Measurements from ENCODE around the gene L1CAM.

L1CAM gene

GRCh38 chrX:153911798-153912197, 25.8 kb upstream of the L1CAM start:
- H3K9me3 Mint-ChIP-seq = no peaks in the 10 kb centered on the region
- peaks cover 15% of the 10 kb centered on the region for H3K36me3 Mint-ChIP-seq (ENCODE audit: low read depth)
- H3K27ac Mint-ChIP-seq = peak overlapping the region; percentile 55
- H3K4me1 Mint-ChIP-seq (ENCODE audit: low read depth) = peaks cover 6% of the 10 kb centered on the region
- H3K27me3 Mint-ChIP-seq (ENCODE audit: low read depth) = no peaks in the 10 kb centered on the region
- H3K4me3 Mint-ChIP-seq = no peak overlapping the region

- Mint-ChIP-seq H3K9me3 (no peaks in the 10 kb centered on the region), H3K4me3 (no peak overlapping the region), H3K36me3 (ENCODE audit: low read depth) (peaks cover 9% of the 10 kb centered on the region), H3K27ac (no peak overlapping the region), H3K4me1 (ENCODE audit: low read depth) (peaks cover 6% of the 10 kb centered on the region), H3K27me3 (ENCODE audit: low read depth) (no peaks in the 10 kb centered on the region)
Observed at GRCh38 chrX:153910446-153910845, 24.5 kb upstream of the L1CAM start.

DNA sequence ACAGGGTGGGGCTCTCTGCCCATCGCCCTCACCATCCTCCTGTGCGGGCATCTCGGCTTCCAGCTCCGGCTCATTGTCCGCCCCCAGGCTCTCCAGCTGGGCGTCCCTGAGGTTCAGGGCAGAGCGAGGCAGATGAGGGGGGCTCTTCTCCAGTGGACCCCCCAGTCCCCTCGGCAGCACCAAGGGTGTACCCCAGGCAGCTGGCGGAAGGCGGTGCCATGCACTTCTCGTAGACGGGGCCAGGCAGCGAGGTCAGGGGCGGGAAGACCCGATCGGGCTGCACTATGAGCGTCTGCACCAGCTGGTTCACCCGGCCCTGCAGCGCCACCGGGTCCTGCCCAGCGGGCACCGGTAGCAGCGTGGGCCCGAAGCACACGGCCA, 24.0 kb upstream of the L1CAM start:
- Mint-ChIP-seq H3K36me3 (ENCODE audit: low read depth) (peaks cover 9% of the 10 kb centered on the region), H3K27ac (no peak overlapping the region), H3K9me3 (no peaks in the 10 kb centered on the region), H3K4me3 (no peak overlapping the region), H3K27me3 (ENCODE audit: low read depth) (no peaks in the 10 kb centered on the region), H3K4me1 (ENCODE audit: low read depth) (peaks cover 6% of the 10 kb centered on the region)

DNA sequence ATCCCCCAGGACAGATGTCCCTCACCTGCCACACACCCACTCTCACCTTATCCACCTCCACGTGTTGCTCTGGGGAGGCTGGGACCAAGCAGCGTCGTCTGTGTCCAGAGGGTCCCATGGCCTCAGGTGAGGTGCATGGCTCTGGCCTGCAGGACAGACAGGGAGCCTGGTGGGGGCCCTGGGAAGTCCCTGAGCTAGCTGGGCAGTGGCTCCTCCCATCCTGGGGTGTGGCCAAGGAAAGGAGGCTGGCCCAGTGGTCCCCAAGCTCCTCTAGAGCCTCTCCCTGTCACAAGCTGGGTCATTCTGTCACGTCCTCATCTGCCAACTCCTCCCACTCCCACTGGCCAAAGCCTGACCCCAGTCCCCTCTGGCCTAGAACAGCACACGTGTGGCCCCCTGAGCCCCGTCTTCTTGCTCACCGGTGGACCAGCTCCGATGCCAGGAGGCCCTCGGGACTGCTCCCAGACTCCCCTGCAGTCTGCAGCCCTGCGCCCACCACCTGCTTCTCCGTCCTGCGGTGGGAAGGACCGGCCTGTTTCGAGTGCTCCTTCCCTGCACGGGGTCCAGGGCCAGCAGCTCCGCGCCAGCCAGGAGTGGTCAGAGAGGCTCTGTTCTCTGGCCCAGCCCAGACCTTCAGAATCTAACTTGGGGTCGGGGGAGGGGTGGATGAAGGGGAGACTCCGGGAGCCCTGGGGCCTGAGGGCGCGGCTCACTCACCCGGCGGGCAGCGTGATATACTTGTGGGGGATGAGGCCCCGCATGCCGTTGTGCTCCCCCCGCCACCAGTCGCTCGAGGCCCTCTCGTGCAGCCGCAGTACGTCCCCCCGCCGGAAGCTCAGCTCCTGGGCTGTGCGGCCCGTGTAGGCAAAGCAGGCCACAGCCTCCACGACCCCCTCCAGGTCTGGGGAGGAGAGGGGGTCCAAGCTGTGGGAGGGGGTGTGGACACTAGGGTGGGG, 23.3 kb upstream of the L1CAM start:
- H3K4me1 Mint-ChIP-seq (ENCODE audit: low read depth) = peaks cover 8% of the 10 kb centered on the region
- no peak overlapping the region for H3K27ac Mint-ChIP-seq
- H3K9me3 Mint-ChIP-seq = no peaks in the 10 kb centered on the region
- H3K36me3 Mint-ChIP-seq (ENCODE audit: low read depth) = peaks cover 9% of the 10 kb centered on the region
- no peak overlapping the region for H3K4me3 Mint-ChIP-seq
- no peaks in the 10 kb centered on the region for H3K27me3 Mint-ChIP-seq (ENCODE audit: low read depth)

DNA sequence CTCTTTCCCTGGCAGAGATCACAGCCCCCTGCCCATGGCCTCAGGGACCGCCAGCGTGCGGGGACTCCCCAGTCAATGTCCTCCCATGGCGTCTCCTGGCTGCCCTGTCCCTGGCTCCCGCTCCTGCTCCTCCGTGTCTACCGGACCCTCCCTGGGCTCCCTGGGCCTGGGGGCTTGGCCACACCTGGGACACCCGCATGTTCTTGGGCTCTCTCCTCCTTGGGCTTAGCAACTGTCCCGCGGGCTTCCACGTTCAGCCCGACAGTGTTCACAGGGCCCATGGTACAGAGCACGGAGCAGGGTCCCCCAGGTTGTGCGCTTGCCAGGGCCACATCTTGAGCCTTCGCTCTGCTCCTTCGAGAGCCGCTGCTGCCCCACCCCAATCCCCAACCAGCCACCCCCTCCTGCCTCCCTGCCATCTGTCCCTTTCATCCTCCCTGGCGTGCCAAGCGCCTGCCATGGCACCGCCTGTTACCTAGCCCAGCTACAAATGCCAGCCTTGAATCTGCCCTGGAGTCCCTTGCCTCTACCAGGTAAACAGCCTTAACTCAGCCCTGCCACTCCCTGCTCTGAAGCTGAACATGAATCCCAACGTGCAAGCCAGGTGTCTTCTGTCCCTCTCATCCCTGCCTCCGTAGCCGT, 22.4 kb upstream of the L1CAM start:
- Mint-ChIP-seq H3K36me3 (ENCODE audit: low read depth) (peaks cover 9% of the 10 kb centered on the region), H3K27me3 (ENCODE audit: low read depth) (no peaks in the 10 kb centered on the region), H3K4me1 (ENCODE audit: low read depth) (peaks cover 14% of the 10 kb centered on the region), H3K27ac (no peak overlapping the region), H3K4me3 (no peak overlapping the region), H3K9me3 (no peaks in the 10 kb centered on the region)

- Mint-ChIP-seq H3K9me3 (no peaks in the 10 kb centered on the region), H3K4me3 (no peak overlapping the region), H3K4me1 (ENCODE audit: low read depth) (peaks cover 18% of the 10 kb centered on the region), H3K27me3 (ENCODE audit: low read depth) (no peaks in the 10 kb centered on the region), H3K36me3 (ENCODE audit: low read depth) (peaks cover 9% of the 10 kb centered on the region), H3K27ac (no peak overlapping the region)
Observed at GRCh38 chrX:153907456-153907855, 21.5 kb upstream of the L1CAM start.

- no peaks in the 10 kb centered on the region for H3K27me3 Mint-ChIP-seq (ENCODE audit: low read depth)
- no peak overlapping the region for H3K27ac Mint-ChIP-seq
- H3K9me3 Mint-ChIP-seq = no peaks in the 10 kb centered on the region
- peaks cover 20% of the 10 kb centered on the region for H3K4me1 Mint-ChIP-seq (ENCODE audit: low read depth)
- peaks cover 5% of the 10 kb centered on the region for H3K36me3 Mint-ChIP-seq (ENCODE audit: low read depth)
- H3K4me3 Mint-ChIP-seq = no peak overlapping the region
Observed at GRCh38 chrX:153906126-153906917, 20.3 kb upstream of the L1CAM start.

GRCh38 chrX:153905481-153906095, 19.6 kb upstream of the L1CAM start:
- no peak overlapping the region for H3K4me3 Mint-ChIP-seq
- H3K9me3 Mint-ChIP-seq = no peaks in the 10 kb centered on the region
- H3K4me1 Mint-ChIP-seq (ENCODE audit: low read depth) = peaks cover 26% of the 10 kb centered on the region
- H3K27ac Mint-ChIP-seq = no peak overlapping the region
- peaks cover 3% of the 10 kb centered on the region for H3K36me3 Mint-ChIP-seq (ENCODE audit: low read depth)
- H3K27me3 Mint-ChIP-seq (ENCODE audit: low read depth) = no peaks in the 10 kb centered on the region

GRCh38 chrX:153903991-153904957, 18.3 kb upstream of the L1CAM start, which contains the start of gene AVPR2:
TSS of gene AVPR2 (plus strand) at chrX:153904673. CDS start at chrX:153905146, 473 bp downstream.
- H3K4me1 Mint-ChIP-seq (ENCODE audit: low read depth) = peaks cover 28% of the 10 kb centered on the region
- peaks cover 3% of the 10 kb centered on the region for H3K36me3 Mint-ChIP-seq (ENCODE audit: low read depth)
- peak within 1 kb of the TSS; percentile 44 for H3K4me3 Mint-ChIP-seq
- no peaks in the 10 kb centered on the region for H3K9me3 Mint-ChIP-seq
- peak within 1 kb of the TSS; percentile 68 for H3K27ac Mint-ChIP-seq
- H3K27me3 Mint-ChIP-seq (ENCODE audit: low read depth) = no peaks in the 10 kb centered on the region

DNA sequence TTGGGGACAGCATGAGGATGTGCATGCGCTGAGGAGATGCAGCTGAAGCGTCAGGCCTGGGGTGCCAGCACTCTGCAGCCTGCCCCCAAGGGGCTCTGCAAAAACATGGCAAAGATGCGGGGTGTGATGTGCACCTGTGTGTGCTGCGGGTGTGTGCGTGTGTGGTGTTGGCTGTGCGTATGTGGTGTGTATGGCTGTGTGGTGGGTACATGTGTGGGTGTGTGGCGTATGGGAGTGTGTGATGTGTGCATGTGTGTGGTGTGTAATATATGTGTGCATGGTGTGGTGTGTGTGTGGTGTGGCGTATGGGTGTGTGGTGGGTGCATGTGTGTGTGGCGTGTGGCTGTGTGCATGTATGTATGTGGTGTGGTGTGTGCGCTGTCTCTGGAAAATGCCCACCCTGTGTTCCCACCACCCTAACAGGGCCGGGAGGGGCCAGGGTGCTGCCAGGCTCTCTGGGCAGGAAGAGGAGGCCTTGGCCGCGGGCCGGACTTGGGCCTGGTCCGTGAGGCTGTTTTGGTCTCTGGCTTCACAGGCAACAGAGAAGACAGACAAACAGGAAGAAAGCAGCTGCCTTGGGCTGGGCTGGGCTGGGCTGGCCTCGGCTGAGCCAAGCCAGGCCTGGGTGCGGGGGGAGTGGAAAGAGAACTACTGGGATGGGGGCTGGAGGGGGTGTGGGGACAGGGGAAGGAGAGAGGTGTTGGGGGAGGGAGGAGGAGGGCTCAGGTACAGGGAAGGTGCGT, 17.4 kb upstream of the L1CAM start:
- H3K27me3 Mint-ChIP-seq (ENCODE audit: low read depth) = no peaks in the 10 kb centered on the region
- H3K9me3 Mint-ChIP-seq = no peaks in the 10 kb centered on the region
- H3K27ac Mint-ChIP-seq = peak overlapping the region; percentile 68
- H3K4me3 Mint-ChIP-seq = peak overlapping the region; percentile 44
- peaks cover under 1% of the 10 kb centered on the region for H3K36me3 Mint-ChIP-seq (ENCODE audit: low read depth)
- H3K4me1 Mint-ChIP-seq (ENCODE audit: low read depth) = peaks cover 28% of the 10 kb centered on the region

GRCh38 chrX:153902385-153902784, 16.4 kb upstream of the L1CAM start:
- H3K27ac Mint-ChIP-seq = no peak overlapping the region
- peaks cover 3% of the 10 kb centered on the region for H3K36me3 Mint-ChIP-seq (ENCODE audit: low read depth)
- no peaks in the 10 kb centered on the region for H3K9me3 Mint-ChIP-seq
- H3K27me3 Mint-ChIP-seq (ENCODE audit: low read depth) = peaks cover 4% of the 10 kb centered on the region
- peaks cover 28% of the 10 kb centered on the region for H3K4me1 Mint-ChIP-seq (ENCODE audit: low read depth)
- H3K4me3 Mint-ChIP-seq = no peak overlapping the region

DNA sequence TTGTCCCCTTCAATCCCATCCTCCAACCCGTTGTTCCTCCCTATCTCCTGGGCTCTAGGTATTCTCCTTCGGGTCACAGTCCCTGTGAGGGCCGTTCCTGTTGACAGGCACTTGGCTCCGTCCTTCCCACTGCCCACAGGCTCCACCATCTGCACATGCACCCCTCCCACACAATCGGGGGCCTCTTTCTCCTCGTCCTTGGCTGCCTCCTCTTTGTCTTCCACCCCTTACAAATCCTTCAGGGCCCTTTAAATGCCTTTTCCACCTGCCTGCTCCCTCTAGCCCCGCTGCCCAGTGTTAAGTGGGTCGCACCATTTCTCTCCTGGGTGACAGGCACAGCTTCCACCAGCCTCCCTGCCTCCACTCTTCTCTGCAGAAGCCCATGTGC, 15.8 kb upstream of the L1CAM start:
- no peak overlapping the region for H3K4me3 Mint-ChIP-seq
- no peaks in the 10 kb centered on the region for H3K9me3 Mint-ChIP-seq
- peaks cover 4% of the 10 kb centered on the region for H3K27me3 Mint-ChIP-seq (ENCODE audit: low read depth)
- H3K27ac Mint-ChIP-seq = peak overlapping the region; percentile 42
- H3K4me1 Mint-ChIP-seq (ENCODE audit: low read depth) = peaks cover 28% of the 10 kb centered on the region
- peaks cover 3% of the 10 kb centered on the region for H3K36me3 Mint-ChIP-seq (ENCODE audit: low read depth)

All from T-helper 1 cell treated with Interleukin-12 subunit alpha and Interleukin-12 subunit beta and Interleukin-4 antibody, amounts not matched to agents 30 μg/mL and 1 μg/mL, for 36 hours (primary cell).